GM21737 (cell line): Measurements from ENCODE around the gene SYTL1.

Experiments
- ATAC-seq: cut with Tn5 transposase; IDR thresholded peaks from one replicate; pipeline ENCODE4 v1.9.1; 2021; ENCODE audit warnings: mild to moderate bottlenecking, moderate library complexity; ENCODE audit not compliant: unreplicated experiment

SYTL1 gene

GRCh38 chr1:27341525-27342252 lies at the start of gene SYTL1:
SYTL1 (plus strand) TSS chr1:27342022; CDS start chr1:27345335, 3,313 bp downstream.
- no peak for ATAC-seq

GRCh38 chr1:27292106-27292505 lies 49.7 kb upstream of the SYTL1 start:
- no peak for ATAC-seq

- ATAC-seq, result no peak
These were observed 47.9 kb upstream of the SYTL1 start for GRCh38 chr1:27293915-27294314.

GRCh38 chr1:27296773-27297291 lies 45.0 kb upstream of the SYTL1 start:
- no peak for ATAC-seq

GRCh38 chr1:27297903-27298302 lies 43.9 kb upstream of the SYTL1 start:
- ATAC-seq, result no peak

- ATAC-seq, result no peak
These were observed 43.0 kb upstream of the SYTL1 start for GRCh38 chr1:27298632-27299384.

GRCh38 chr1:27299385-27300271 lies 42.2 kb upstream of the SYTL1 start:
- no peak for ATAC-seq

- ATAC-seq, result no peak
These were observed 41.3 kb upstream of the SYTL1 start for GRCh38 chr1:27300341-27301051.

- ATAC-seq, result no peak
These were observed 40.8 kb upstream of the SYTL1 start for GRCh38 chr1:27301052-27301422.

- ATAC-seq, result no peak
These were observed 40.1 kb upstream of the SYTL1 start for GRCh38 chr1:27301582-27302199.

GRCh38 chr1:27302612-27303011 lies 39.2 kb upstream of the SYTL1 start:
- ATAC-seq, result no peak

- no peak for ATAC-seq
These were observed 38.3 kb upstream of the SYTL1 start for GRCh38 chr1:27303509-27303908.

- no peak for ATAC-seq
These were observed 35.8 kb upstream of the SYTL1 start for GRCh38 chr1:27306071-27306470.

- no peak for ATAC-seq
These were observed 34.7 kb upstream of the SYTL1 start for GRCh38 chr1:27306892-27307761.

GRCh38 chr1:27307874-27308598 lies 33.8 kb upstream of the SYTL1 start:
- ATAC-seq, result no peak

GRCh38 chr1:27314169-27314568 lies 27.7 kb upstream of the SYTL1 start:
- ATAC-seq, result no peak

- ATAC-seq, result no peak
These were observed 27.1 kb upstream of the SYTL1 start for GRCh38 chr1:27314737-27315136.

GRCh38 chr1:27316860-27317259 lies 25.0 kb upstream of the SYTL1 start:
- ATAC-seq, result no peak
